Lower leg skin (tissue), 3 donors: Measurements from ENCODE around the gene UNC45A.

Experiments
- POLR2A ChIP-seq, 2 donors: fragments of 450-650 bp; IDR thresholded peaks; one replicate each; pipeline ENCODE4 v1.6.1; 2016 to 2017; ENCODE audit warnings: antibody characterized with exemption in 2 of 2, mild to moderate bottlenecking in 1 of 2, moderate library complexity in 1 of 2
- TF ChIP-seq, protein P1 (sequence below), 3 donors: fragments of 450-650 bp; IDR thresholded peaks; one replicate each; pipeline ENCODE4 v1.5.1; 2016; ENCODE audit warnings: antibody characterized with exemption in 3 of 3, mild to moderate bottlenecking in 3 of 3, moderate library complexity in 2 of 3

DNA sequence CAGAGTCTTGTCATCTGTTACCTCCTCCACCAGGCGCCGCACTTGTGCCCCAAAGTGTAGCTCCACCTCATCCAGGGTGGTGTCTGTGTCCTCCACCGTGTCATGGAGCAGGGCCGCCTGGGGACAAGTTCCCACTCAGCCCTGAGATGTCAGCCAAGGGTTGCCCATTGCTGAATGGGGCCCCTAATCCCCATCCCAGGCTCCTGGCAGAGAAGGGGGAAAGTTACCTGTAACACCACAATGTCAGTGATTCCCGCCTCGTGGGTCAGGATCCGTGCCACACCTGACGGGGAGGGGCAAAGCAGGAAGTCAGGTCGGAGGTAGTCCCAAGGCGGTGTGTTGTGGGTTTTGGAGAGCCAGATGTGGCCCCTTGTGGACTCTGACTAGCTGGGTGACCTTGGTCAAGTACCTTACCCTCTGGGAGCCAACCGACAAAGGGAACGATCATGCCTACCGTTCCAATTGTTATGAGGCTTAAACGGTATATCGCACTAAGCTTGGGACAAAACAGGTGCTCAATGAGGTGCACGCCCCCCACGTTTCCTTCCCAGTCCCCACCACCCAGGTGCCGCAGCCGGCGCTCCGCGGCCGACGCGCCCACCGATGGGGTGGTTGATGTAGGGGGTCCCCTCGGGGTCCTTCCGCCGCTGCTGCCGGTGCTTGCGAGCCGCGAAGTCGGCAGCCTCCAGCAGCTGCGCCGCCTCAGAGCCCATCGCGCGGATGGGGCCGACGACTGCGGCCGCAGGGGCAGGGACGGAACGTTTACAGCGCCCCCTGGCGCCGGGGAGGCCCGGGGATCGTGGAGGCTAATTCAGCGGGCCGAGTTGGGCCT is 3.0 kb upstream of the UNC45A start, which contains the start of gene HDDC3:
- TF ChIP-seq, protein P1, sequence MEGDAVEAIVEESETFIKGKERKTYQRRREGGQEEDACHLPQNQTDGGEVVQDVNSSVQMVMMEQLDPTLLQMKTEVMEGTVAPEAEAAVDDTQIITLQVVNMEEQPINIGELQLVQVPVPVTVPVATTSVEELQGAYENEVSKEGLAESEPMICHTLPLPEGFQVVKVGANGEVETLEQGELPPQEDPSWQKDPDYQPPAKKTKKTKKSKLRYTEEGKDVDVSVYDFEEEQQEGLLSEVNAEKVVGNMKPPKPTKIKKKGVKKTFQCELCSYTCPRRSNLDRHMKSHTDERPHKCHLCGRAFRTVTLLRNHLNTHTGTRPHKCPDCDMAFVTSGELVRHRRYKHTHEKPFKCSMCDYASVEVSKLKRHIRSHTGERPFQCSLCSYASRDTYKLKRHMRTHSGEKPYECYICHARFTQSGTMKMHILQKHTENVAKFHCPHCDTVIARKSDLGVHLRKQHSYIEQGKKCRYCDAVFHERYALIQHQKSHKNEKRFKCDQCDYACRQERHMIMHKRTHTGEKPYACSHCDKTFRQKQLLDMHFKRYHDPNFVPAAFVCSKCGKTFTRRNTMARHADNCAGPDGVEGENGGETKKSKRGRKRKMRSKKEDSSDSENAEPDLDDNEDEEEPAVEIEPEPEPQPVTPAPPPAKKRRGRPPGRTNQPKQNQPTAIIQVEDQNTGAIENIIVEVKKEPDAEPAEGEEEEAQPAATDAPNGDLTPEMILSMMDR (IDR thresholded peaks at IDR 0.05), result peak in 1 of 3 donors; percentile 18
- TF ChIP-seq POLR2A (IDR thresholded peaks at IDR 0.05), result no peak
